ENCODE results near the gene EXO1.

DNA sequence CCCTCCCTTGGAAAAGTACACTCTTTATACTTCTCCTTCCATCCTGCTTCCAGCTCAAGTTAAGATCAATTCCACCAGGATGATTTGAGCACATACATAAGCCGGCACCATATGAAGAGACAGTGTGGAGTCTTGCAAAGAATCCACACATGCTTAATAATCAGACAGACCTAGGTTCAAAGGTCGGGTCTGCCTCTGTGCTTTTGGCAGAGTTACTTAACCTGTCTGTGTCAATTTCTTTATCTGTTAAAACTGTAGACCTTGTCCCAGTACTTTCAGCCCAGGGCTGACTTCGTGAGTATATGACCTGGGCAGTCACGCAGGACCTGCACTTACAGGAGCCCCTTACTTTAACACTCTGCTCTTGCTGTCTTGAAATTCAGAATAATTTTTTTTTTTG is 79.3 kb downstream of the EXO1 start:
- TF ChIP-seq, protein P1, sequence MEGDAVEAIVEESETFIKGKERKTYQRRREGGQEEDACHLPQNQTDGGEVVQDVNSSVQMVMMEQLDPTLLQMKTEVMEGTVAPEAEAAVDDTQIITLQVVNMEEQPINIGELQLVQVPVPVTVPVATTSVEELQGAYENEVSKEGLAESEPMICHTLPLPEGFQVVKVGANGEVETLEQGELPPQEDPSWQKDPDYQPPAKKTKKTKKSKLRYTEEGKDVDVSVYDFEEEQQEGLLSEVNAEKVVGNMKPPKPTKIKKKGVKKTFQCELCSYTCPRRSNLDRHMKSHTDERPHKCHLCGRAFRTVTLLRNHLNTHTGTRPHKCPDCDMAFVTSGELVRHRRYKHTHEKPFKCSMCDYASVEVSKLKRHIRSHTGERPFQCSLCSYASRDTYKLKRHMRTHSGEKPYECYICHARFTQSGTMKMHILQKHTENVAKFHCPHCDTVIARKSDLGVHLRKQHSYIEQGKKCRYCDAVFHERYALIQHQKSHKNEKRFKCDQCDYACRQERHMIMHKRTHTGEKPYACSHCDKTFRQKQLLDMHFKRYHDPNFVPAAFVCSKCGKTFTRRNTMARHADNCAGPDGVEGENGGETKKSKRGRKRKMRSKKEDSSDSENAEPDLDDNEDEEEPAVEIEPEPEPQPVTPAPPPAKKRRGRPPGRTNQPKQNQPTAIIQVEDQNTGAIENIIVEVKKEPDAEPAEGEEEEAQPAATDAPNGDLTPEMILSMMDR (conservative IDR thresholded peaks at IDR 0.05; ENCODE audit: low read depth, low read length), result no peak
- TF ChIP-seq EZH2 (IDR thresholded peaks at IDR 0.05; ENCODE audit: borderline replicate concordance, low read depth, low read length, poor library complexity, severe bottlenecking), result no peak
